Stimulated activated memory B cell treated with anti-CD40 and anti-IgM and Interleukin-4, amounts not matched to agents 10 μg/mL and 1 μg/mL and 100 μg/mL, for 72 hours (primary cell): ENCODE results near the gene REEP5.

Experiments
- ATAC-seq: fragments of 150-1000 bp; cut with Tn5 transposase; 2 replicates; pipeline ENCODE4 v1.10.0; 2021
- H3K27ac Mint-ChIP-seq: one replicate; pipeline ENCODE4 v1.8.0; 2022; ENCODE audit warnings: mild to moderate bottlenecking, mixed read lengths
- H3K27me3 Mint-ChIP-seq: one replicate; pipeline ENCODE4 v1.8.0; 2022; ENCODE audit warnings: mixed read lengths
- H3K36me3 Mint-ChIP-seq: one replicate; pipeline ENCODE4 v1.8.0; 2022; ENCODE audit warnings: mixed read lengths
- H3K4me1 Mint-ChIP-seq: one replicate; pipeline ENCODE4 v1.8.0; 2022; ENCODE audit warnings: mixed read lengths
- H3K4me3 Mint-ChIP-seq: one replicate; pipeline ENCODE4 v1.8.0; 2022; ENCODE audit warnings: mild to moderate bottlenecking, moderate library complexity, mixed read lengths
- H3K9me3 Mint-ChIP-seq: one replicate; pipeline ENCODE4 v1.8.0; 2022; ENCODE audit warnings: mixed read lengths

The REEP5 gene

DNA sequence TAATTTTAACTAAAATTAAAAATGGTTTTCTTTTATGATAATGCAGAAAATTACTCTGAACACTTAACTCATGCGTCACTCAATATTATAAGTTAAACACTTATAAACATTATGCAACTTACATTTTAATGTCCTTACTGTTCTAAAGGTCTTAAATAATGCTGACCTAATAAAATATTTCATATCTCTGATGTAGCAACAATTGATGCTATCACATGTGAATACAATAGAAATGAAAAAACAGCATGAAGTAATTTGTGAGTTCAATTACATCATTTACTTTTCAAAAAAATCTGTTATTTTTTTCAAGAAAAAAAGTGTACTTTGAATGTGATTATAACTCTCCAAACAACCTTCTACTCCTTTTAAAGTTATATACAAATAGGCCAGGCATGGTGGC is 26.4 kb upstream of the REEP5 start:
- Mint-ChIP-seq H3K27ac (no peak overlapping the region), H3K4me3 (no peak overlapping the region), H3K4me1 (peaks cover 6% of the 10 kb centered on the region), H3K27me3 (peaks cover 9% of the 10 kb centered on the region), H3K36me3 (no peaks in the 10 kb centered on the region), H3K9me3 (no peaks in the 10 kb centered on the region)
- ATAC-seq, result no peak

DNA sequence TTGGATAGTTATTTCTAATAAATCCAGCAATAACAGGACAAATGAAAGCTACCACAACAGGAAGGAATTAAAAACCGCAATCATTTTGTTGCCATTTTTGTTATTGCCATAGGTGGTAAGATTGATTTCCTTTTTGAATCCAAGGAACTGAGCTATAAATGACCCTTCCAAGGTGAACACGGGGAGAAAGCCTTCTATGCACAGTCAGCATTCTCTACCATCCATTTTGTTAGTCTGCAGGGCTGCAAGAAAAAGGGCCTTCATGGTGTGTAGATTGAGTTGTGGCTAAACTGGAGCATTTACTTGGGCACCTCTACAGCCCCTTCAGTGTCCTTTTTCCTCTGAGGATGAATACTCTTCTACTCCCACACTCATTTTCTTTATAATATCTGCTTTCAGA is 18.6 kb upstream of the REEP5 start:
- H3K9me3 Mint-ChIP-seq, result no peaks in the 10 kb centered on the region
- H3K4me3 Mint-ChIP-seq, result no peak overlapping the region
- no peaks in the 10 kb centered on the region for H3K4me1 Mint-ChIP-seq
- H3K27ac Mint-ChIP-seq, result no peak overlapping the region
- no peaks in the 10 kb centered on the region for H3K36me3 Mint-ChIP-seq
- no peaks in the 10 kb centered on the region for H3K27me3 Mint-ChIP-seq
- no peak for ATAC-seq

- ATAC-seq, result no peak
- Mint-ChIP-seq H3K27ac (no peak overlapping the region), H3K36me3 (peaks cover 5% of the 10 kb centered on the region), H3K9me3 (peaks cover 3% of the 10 kb centered on the region), H3K4me3 (no peak overlapping the region), H3K27me3 (no peaks in the 10 kb centered on the region), H3K4me1 (peaks cover 10% of the 10 kb centered on the region)
Observed at GRCh38 chr5:112938286-112938685, 16.3 kb upstream of the REEP5 start.

- peaks cover 21% of the 10 kb centered on the region for H3K4me1 Mint-ChIP-seq
- peaks cover 3% of the 10 kb centered on the region for H3K9me3 Mint-ChIP-seq
- H3K4me3 Mint-ChIP-seq, result no peak overlapping the region
- H3K27ac Mint-ChIP-seq, result no peak overlapping the region
- no peak for ATAC-seq
- H3K27me3 Mint-ChIP-seq, result no peaks in the 10 kb centered on the region
- peaks cover 5% of the 10 kb centered on the region for H3K36me3 Mint-ChIP-seq
Observed at GRCh38 chr5:112935675-112936074, 13.6 kb upstream of the REEP5 start.

GRCh38 chr5:112934366-112934663 is 12.3 kb upstream of the REEP5 start:
- H3K9me3 Mint-ChIP-seq, result peaks cover 3% of the 10 kb centered on the region
- peaks cover 33% of the 10 kb centered on the region for H3K4me1 Mint-ChIP-seq
- no peaks in the 10 kb centered on the region for H3K27me3 Mint-ChIP-seq
- H3K27ac Mint-ChIP-seq, result no peak overlapping the region
- ATAC-seq, result no peak
- no peak overlapping the region for H3K4me3 Mint-ChIP-seq
- peaks cover 5% of the 10 kb centered on the region for H3K36me3 Mint-ChIP-seq

GRCh38 chr5:112933651-112934365 is 11.8 kb upstream of the REEP5 start:
- no peak for ATAC-seq
- Mint-ChIP-seq H3K36me3 (peaks cover 5% of the 10 kb centered on the region), H3K4me3 (no peak overlapping the region), H3K4me1 (peaks cover 38% of the 10 kb centered on the region), H3K9me3 (peaks cover 3% of the 10 kb centered on the region), H3K27me3 (no peaks in the 10 kb centered on the region), H3K27ac (no peak overlapping the region)

GRCh38 chr5:112933105-112933504 is 11.1 kb upstream of the REEP5 start:
- H3K36me3 Mint-ChIP-seq, result peaks cover 5% of the 10 kb centered on the region
- ATAC-seq, result no peak
- H3K9me3 Mint-ChIP-seq, result peaks cover 3% of the 10 kb centered on the region
- H3K27me3 Mint-ChIP-seq, result no peaks in the 10 kb centered on the region
- peaks cover 45% of the 10 kb centered on the region for H3K4me1 Mint-ChIP-seq
- H3K27ac Mint-ChIP-seq, result no peak overlapping the region
- H3K4me3 Mint-ChIP-seq, result no peak overlapping the region

DNA sequence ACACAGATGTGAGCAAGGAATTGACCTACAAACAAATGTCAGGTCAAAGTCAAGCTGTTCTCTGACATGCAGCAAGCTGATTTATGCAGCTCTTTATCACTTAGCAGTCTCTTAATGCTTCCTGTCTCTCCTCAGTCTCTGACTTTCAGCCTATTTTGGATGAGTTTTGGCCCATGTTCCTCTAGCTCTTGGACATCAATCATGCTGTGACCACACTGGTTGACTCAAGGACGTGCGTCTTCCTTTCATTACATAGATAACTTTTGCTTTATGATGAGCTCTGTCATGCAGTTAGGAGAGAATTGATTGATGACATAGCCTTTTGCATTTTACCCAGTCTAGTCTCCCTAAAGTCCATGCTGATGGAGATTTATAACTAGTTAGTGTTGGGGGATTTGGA is 9.4 kb upstream of the REEP5 start:
- Mint-ChIP-seq H3K27ac (peak overlapping the region; percentile 92), H3K27me3 (no peaks in the 10 kb centered on the region), H3K4me1 (peaks cover 59% of the 10 kb centered on the region), H3K4me3 (no peak overlapping the region), H3K36me3 (peaks cover 5% of the 10 kb centered on the region), H3K9me3 (peaks cover 3% of the 10 kb centered on the region)
- ATAC-seq, result no peak

DNA sequence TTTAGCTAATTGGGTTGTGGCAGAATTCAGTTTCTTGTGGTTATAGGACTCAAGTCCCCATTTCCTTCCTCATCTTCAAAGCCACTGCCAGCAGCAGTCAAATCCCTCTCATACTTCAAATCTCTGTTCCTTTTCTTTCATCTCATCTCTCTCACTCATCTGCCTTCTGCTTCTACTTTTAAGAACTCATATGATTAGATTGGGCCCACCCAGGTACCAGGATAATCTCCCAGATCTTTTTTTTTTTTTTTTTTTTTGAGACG is 8.0 kb upstream of the REEP5 start:
- peaks cover 62% of the 10 kb centered on the region for H3K4me1 Mint-ChIP-seq

GRCh38 chr5:112929336-112930081 is 7.5 kb upstream of the REEP5 start:
- H3K4me1 Mint-ChIP-seq, result peaks cover 64% of the 10 kb centered on the region
- H3K4me3 Mint-ChIP-seq, result peak overlapping the region; percentile 73
- peak overlapping the region; percentile 92 for H3K27ac Mint-ChIP-seq
- H3K27me3 Mint-ChIP-seq, result no peaks in the 10 kb centered on the region
- peak; percentile 82 for ATAC-seq
- peaks cover 5% of the 10 kb centered on the region for H3K36me3 Mint-ChIP-seq
- peaks cover 3% of the 10 kb centered on the region for H3K9me3 Mint-ChIP-seq

More for the DNA sequence above, 8.0 kb upstream of the REEP5 start:
- no peak overlapping the region for H3K4me3 Mint-ChIP-seq
- peaks cover 5% of the 10 kb centered on the region for H3K36me3 Mint-ChIP-seq
- H3K27me3 Mint-ChIP-seq, result no peaks in the 10 kb centered on the region
- ATAC-seq, result peak; percentile 82
- H3K9me3 Mint-ChIP-seq, result peaks cover 3% of the 10 kb centered on the region
- peak overlapping the region; percentile 92 for H3K27ac Mint-ChIP-seq

GRCh38 chr5:112923988-112924387 is 2.0 kb upstream of the REEP5 start:
- H3K36me3 Mint-ChIP-seq, result no peaks in the 10 kb centered on the region
- peak overlapping the region; percentile 94 for H3K4me3 Mint-ChIP-seq
- no peaks in the 10 kb centered on the region for H3K27me3 Mint-ChIP-seq
- H3K9me3 Mint-ChIP-seq, result no peaks in the 10 kb centered on the region
- H3K27ac Mint-ChIP-seq, result peak overlapping the region; percentile 75
- no peak for ATAC-seq
- peaks cover 59% of the 10 kb centered on the region for H3K4me1 Mint-ChIP-seq

DNA sequence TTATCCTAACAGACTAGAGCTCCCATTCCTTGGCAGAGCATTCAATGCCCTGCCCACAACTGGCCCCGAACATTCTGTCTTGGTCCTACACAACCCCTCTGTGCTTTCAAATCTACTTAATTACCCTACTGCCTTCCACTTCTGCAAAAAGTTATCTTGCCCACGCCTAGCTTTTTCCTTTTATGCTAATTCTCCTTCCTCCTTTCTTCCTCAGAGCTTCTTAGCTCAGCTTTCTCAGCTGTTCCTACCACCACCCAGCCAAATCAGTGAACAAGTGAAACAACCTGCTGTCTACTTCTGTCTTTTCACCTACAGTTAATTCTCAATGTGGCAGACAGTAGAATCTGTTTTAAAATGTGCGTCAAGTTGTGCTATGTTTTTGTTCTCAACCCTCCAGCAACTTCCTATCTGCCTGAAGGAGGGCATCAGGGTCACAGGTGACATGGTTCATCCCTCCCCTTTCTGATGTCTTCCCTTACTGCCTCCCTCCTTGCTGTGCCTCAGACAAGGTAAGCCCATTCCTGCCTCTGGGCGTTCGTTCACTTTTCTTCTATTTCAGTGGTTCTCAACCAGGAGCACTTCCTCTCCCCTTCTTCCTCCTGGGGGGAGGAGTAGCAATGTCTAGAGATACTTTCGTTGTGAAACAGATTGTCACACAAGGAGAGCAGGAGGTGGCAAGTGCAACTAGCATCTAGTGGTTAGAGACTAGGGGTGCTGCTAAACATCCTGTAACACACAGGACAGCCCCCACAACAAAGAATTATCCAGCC is 1.3 kb upstream of the REEP5 start:
- Mint-ChIP-seq H3K36me3 (peaks cover 7% of the 10 kb centered on the region), H3K4me3 (peak overlapping the region; percentile 94), H3K27me3 (no peaks in the 10 kb centered on the region), H3K9me3 (no peaks in the 10 kb centered on the region), H3K27ac (peak overlapping the region; percentile 75), H3K4me1 (peaks cover 59% of the 10 kb centered on the region)
- ATAC-seq, result peak; percentile 56

DNA sequence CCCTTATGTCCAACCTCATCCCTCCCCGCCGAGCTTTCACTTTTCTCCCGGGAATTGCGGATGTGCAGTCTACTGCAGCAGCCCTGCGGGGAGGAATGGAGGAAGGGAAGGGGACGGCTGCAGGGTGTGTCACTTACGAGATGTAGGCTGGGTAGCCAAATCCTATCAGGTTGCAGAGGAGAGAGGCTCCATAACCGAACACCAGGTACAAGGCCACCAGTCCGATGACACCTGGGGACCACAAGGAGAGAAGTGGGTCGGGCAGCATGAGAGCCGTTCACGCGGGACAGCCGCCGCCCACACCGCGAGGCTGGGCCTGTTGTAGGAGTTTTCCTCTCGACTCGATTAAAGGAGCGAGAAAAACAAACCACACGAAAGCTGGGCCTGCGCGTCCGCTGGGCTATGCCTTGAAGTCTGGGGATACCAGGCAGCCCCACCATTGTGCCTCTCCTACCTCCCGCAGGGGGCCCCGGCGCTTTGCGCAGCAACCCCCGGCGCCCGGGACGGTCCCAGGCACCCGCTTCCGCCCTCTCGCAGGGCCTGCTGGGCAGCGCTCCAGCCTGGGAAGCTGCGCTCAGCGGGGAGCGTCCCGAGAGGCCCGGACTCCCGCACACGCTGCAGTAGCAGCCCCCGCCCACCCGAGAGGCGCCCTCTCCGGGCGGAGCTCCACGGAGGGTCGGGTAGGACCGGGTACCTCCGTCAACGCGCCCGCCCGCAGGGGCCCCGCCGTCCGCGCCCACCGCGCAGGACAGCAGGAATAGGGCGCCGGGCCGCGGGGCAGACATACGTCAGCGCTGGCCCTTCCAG is 798 bp downstream of the REEP5 start:
- Mint-ChIP-seq H3K4me3 (peak overlapping the region; percentile 94), H3K36me3 (peaks cover 23% of the 10 kb centered on the region), H3K27ac (peak overlapping the region; percentile 75), H3K9me3 (no peaks in the 10 kb centered on the region), H3K4me1 (peaks cover 62% of the 10 kb centered on the region), H3K27me3 (no peaks in the 10 kb centered on the region)
- ATAC-seq, result peak; percentile 76

DNA sequence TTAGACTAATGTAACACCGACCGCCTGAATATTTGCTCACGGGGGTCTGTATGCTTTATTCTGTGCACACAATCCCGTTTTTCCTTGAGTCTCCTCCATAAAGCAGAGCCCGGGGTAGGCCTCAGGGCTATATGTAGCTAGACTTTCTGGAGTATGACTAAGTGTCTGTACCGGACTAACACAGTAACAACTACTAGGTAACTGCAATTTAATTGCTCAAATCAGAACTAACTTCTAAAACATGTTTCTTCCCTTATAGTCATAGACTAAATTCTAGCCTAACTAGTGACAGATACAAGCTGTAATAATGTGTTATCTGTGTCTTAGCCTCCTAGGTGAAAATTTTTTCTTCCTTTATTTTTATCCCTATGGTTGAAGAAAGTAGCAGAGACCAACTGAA is 2.1 kb downstream of the REEP5 start:
- Mint-ChIP-seq H3K4me1 (peaks cover 67% of the 10 kb centered on the region), H3K9me3 (no peaks in the 10 kb centered on the region), H3K4me3 (no peak overlapping the region), H3K27me3 (no peaks in the 10 kb centered on the region), H3K27ac (no peak overlapping the region), H3K36me3 (peaks cover 36% of the 10 kb centered on the region)
- ATAC-seq, result no peak

DNA sequence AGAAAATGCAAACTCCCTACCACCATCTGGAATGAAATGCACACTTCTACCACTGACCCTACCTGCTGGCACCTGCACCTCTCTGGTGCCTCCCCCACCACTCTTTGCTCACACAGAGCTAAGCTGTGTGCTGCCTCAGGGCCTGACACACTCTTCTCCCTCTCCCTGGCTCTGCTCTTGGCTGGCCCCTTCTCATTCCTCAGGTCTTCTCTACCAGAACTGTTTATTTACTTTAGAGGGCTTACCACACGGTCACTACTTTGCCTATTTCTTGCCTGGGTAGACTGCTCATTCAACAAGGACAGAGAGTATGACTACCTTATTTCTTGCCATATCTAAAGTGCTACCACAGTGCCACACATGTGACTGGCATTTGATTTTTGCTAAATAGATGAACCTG is 3.3 kb downstream of the REEP5 start:
- Mint-ChIP-seq H3K36me3 (peaks cover 44% of the 10 kb centered on the region), H3K9me3 (no peaks in the 10 kb centered on the region), H3K27me3 (no peaks in the 10 kb centered on the region), H3K4me3 (no peak overlapping the region), H3K27ac (peak overlapping the region; percentile 28), H3K4me1 (peaks cover 54% of the 10 kb centered on the region)
- ATAC-seq, result no peak
